Body of pancreas (tissue), 4 donors: ENCODE results near the gene ADD1.

Experiments
- POLR2A ChIP-seq, 3 donors: fragments of 450-650 bp; IDR thresholded peaks; one replicate each; pipeline ENCODE4 v1.6.1; 2016; ENCODE audit warnings: antibody characterized with exemption in 3 of 3, mild to moderate bottlenecking in 2 of 3
- TF ChIP-seq, protein P1 (sequence below), 7 experiments: fragments of 450-650 bp in 4 of 7; fragments of 200-600 bp in 3 of 7; sonication (generic) in 3 of 7; IDR thresholded peaks; one replicate each; pipeline ENCODE4 v1.5.1; 2016 to 2019; ENCODE audit warnings: antibody characterized with exemption in 7 of 7

- TF ChIP-seq, protein P1, sequence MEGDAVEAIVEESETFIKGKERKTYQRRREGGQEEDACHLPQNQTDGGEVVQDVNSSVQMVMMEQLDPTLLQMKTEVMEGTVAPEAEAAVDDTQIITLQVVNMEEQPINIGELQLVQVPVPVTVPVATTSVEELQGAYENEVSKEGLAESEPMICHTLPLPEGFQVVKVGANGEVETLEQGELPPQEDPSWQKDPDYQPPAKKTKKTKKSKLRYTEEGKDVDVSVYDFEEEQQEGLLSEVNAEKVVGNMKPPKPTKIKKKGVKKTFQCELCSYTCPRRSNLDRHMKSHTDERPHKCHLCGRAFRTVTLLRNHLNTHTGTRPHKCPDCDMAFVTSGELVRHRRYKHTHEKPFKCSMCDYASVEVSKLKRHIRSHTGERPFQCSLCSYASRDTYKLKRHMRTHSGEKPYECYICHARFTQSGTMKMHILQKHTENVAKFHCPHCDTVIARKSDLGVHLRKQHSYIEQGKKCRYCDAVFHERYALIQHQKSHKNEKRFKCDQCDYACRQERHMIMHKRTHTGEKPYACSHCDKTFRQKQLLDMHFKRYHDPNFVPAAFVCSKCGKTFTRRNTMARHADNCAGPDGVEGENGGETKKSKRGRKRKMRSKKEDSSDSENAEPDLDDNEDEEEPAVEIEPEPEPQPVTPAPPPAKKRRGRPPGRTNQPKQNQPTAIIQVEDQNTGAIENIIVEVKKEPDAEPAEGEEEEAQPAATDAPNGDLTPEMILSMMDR (IDR thresholded peaks at IDR 0.05), result no peak
- no peak for TF ChIP-seq POLR2A (IDR thresholded peaks at IDR 0.05)
These were observed 106.8 kb downstream of the ADD1 start for GRCh38 chr4:2950221-2950989.
